Renal pelvis (tissue), 3 donors: ENCODE data around the gene MED15. TPM values are rescaled to one million over a fixed set of nuclear protein-coding genes. Genes with fewer than 3 reads are reported as not detected.

Source experiments
- polyA plus RNA-seq, 3 donors: library from polyadenylated mRNA; unstranded; fragments of 120-200 nt; gene quantifications; one replicate each; pipeline ENCODE4 v1.2.1, GENCODE V29; 2013; ENCODE audit not compliant: insufficient read length in 3 of 3

MED15 gene
- polyA plus RNA-seq, 3 donors, result 45.7 to 62.9 (median 61.4) TPM

Other genes starting within 250 kb of the MED15 start
- gene RTN4R, start 239.3 kb upstream of the MED15 start, polyA plus RNA-seq, result 10 to 100 TPM in 1 of 3 donors, 1 to 10 TPM in 2; 5.8 to 11.2 (median 7.6) TPM
- 10 to 100 TPM; 54.6 to 66.3 (median 63.8) TPM for gene DGCR6L, start 187.6 kb upstream of the MED15 start, polyA plus RNA-seq
- 10 to 100 TPM; 20.4 to 21.7 (median 21.0) TPM for gene ZNF74, start 113.5 kb upstream of the MED15 start, polyA plus RNA-seq
- 10 to 100 TPM; 16.1 to 29.6 (median 24.3) TPM for gene SCARF2, start 69.8 kb upstream of the MED15 start, polyA plus RNA-seq
- 10 to 100 TPM; 31.9 to 39.4 (median 38.8) TPM for gene KLHL22, start 11.8 kb upstream of the MED15 start, polyA plus RNA-seq